HepG2 (cell line): ENCODE data around the gene RPSA. TPM values are rescaled to one million over a fixed set of nuclear protein-coding genes. Genes with fewer than 3 reads are reported as not detected.

Experiments used
- ATAC-seq: fragments of 200-7000 bp; cut with Tn5 transposase; 3 replicates; pipeline ENCODE4 v1.9.1; 2020; ENCODE audit warnings: mild to moderate bottlenecking, moderate library complexity
- BruUV-seq: library from RNA; stranded (reverse); fragments of 400-500 nt; replicated peaks from 2 replicates; lab custom pipeline; 2021; lab: Mats Ljungman, UMichigan
- CTCF ChIA-PET: fragments of 300-600 bp; formaldehyde crosslinking; extraction: SDS; loops from one replicate; lab custom pipeline; 2021; ENCODE audit warnings: low total read pairs, inconsistent platforms, low intra/inter-chr PET ratio; lab: Yijun Ruan, JAX
- POLR2A ChIA-PET: fragments of 350-600 bp; sonication (Branson Sonifier 250); formaldehyde crosslinking; loops from one replicate; lab custom pipeline; 2020; ENCODE audit warnings: antibody characterized with exemption, inconsistent platforms; lab: Yijun Ruan, JAX
- DNase-seq: peaks from one replicate; pipeline ENCODE4 v3.0.0-alpha.2; 2015; ENCODE audit warnings: low spot score
- FAIRE-seq: peaks from 3 replicates; lab custom pipeline; 2011; peaks lifted over from hg19 to GRCh38; lab: Jason Lieb, UNC
- H2AFZ ChIP-seq: one replicate; pipeline ENCODE4 v1.6.1; 2011; ENCODE audit warnings: low read length, inconsistent platforms
- H3K27ac ChIP-seq: fragments of 300-600 bp; 3 replicates; pipeline ENCODE4 v1.8.0; 2011; ENCODE audit warnings: mixed run types, mild to moderate bottlenecking, mixed read lengths, low read length, inconsistent platforms; ENCODE audit not compliant: insufficient read depth; ENCODE audit errors: extremely low read length
- H3K27me3 ChIP-seq, 2 experiments: fragments of 200-600 bp in 1 of 2; 2 replicates in 1 of 2; 3 replicates in 1 of 2; pipeline versions ENCODE4 v1.6.0 to v1.8.0; 2011; ENCODE audit warnings: low read length in 2 of 2, mild to moderate bottlenecking in 2 of 2, moderate library complexity in 2 of 2, inconsistent platforms in 1 of 2; ENCODE audit not compliant: insufficient read depth in 2 of 2, control insufficient read depth in 1 of 2
- H3K36me3 ChIP-seq, 2 experiments: fragments of 200-600 bp in 1 of 2; replicated peaks in 1 of 2; 2 replicates in 1 of 2; 3 replicates in 1 of 2; pipeline versions ENCODE4 v1.5.1 to v1.8.0; 2011; ENCODE audit warnings: low read length in 2 of 2, inconsistent platforms in 1 of 2; ENCODE audit not compliant: insufficient read depth in 2 of 2, control insufficient read depth in 1 of 2
- H3K4me1 ChIP-seq: 2 replicates; pipeline ENCODE4 v1.5.1; 2012; ENCODE audit warnings: low read length, inconsistent platforms; ENCODE audit not compliant: insufficient read depth
- H3K4me2 ChIP-seq: 2 replicates; pipeline ENCODE4 v1.6.0; 2011; ENCODE audit warnings: low read depth, low read length, inconsistent platforms
- H3K4me3 ChIP-seq, 3 experiments: fragments of 200-600 bp in 1 of 3; sonication (generic), shearing (Covaris generic) in 1 of 3; replicated peaks in 1 of 3; 2 replicates each; pipeline ENCODE4 v1.5.1; 2011 to 2016; ENCODE audit warnings: low read length in 3 of 3, inconsistent platforms in 2 of 3, low read depth in 2 of 3, mild to moderate bottlenecking in 2 of 3, control low read depth in 1 of 3, mixed read lengths in 1 of 3; ENCODE audit not compliant: insufficient read depth in 1 of 3
- H3K79me2 ChIP-seq: one replicate; pipeline ENCODE4 v1.6.1; 2011; ENCODE audit warnings: low read length, inconsistent platforms; ENCODE audit not compliant: insufficient read depth
- H3K9ac ChIP-seq: 2 replicates; pipeline ENCODE4 v1.6.0; 2011; ENCODE audit warnings: mild to moderate bottlenecking, low read depth, low read length, inconsistent platforms; ENCODE audit not compliant: insufficient read depth
- H3K9me3 ChIP-seq: 2 replicates; pipeline ENCODE4 v1.5.1; 2012; ENCODE audit warnings: mild to moderate bottlenecking, low read length
- H4K20me1 ChIP-seq: 2 replicates; pipeline ENCODE4 v1.6.0; 2011; ENCODE audit warnings: inconsistent platforms, mild to moderate bottlenecking, low read length, moderate library complexity; ENCODE audit not compliant: insufficient read depth
- EP300 ChIP-seq, 3 experiments: sonication (generic) in 1 of 3; formaldehyde crosslinking in 1 of 3; IDR thresholded peaks; 2 replicates each; pipeline versions ENCODE4 v1.5.1 to v1.6.1; 2011 to 2020; ENCODE audit warnings: low read depth in 2 of 3, low read length in 2 of 3, borderline replicate concordance in 1 of 3, improper control_type of control experiment in 1 of 3, mild to moderate bottlenecking in 1 of 3, missing genetic modification reagents in 1 of 3, moderate library complexity in 1 of 3
- GLMP ChIP-seq: sonication (generic); formaldehyde crosslinking; IDR thresholded peaks from 2 replicates; pipeline ENCODE4 v1.9.0; 2021; ENCODE audit warnings: missing genetic modification reagents, mild to moderate bottlenecking, borderline replicate concordance
- HCFC1 ChIP-seq: fragments of 150-350 bp; IDR thresholded peaks from 2 replicates; pipeline ENCODE4 v1.6.1; 2014; ENCODE audit warnings: low read depth, low read length
- MXD1 ChIP-seq: sonication (generic); formaldehyde crosslinking; IDR thresholded peaks from 2 replicates; pipeline ENCODE4 v1.4.0; 2020; ENCODE audit warnings: mild to moderate bottlenecking, missing genetic modification reagents
- NFKBIZ ChIP-seq: IDR thresholded peaks from 2 replicates; pipeline ENCODE4 v1.6.1; 2018; ENCODE audit warnings: missing genetic modification reagents, missing compliant biosample characterization
- TBP ChIP-seq: sonication (generic); formaldehyde crosslinking; IDR thresholded peaks from 2 replicates; pipeline ENCODE4 v1.5.0; 2020; ENCODE audit warnings: missing genetic modification reagents
- ZBTB44 ChIP-seq: sonication (generic); formaldehyde crosslinking; IDR thresholded peaks from 2 replicates; pipeline ENCODE4 v1.4.0; 2020; ENCODE audit warnings: missing genetic modification reagents
- ZNF138 ChIP-seq: sonication (generic); formaldehyde crosslinking; IDR thresholded peaks from 2 replicates; pipeline ENCODE4 v1.5.0; 2020; ENCODE audit warnings: mild to moderate bottlenecking, low read depth, missing genetic modification reagents
- ZNF839 ChIP-seq: sonication (generic); formaldehyde crosslinking; IDR thresholded peaks from 2 replicates; pipeline ENCODE4 v1.4.0; 2020; ENCODE audit warnings: missing genetic modification reagents, mild to moderate bottlenecking, borderline replicate concordance
- WGBS: methylation state at CpG from one replicate; pipeline ENCODE4 v1.1.6; 2017; ENCODE audit warnings: low lambda C conversion rate; 5-methylcytosine and 5-hydroxymethylcytosine counted together
- in situ Hi-C: cut with HindIII; loops from 2 replicates; pipeline ENCODE4 v1.10.0; 2017; ENCODE audit warnings: low pct_unique_long_range_greater_than_20kb; ENCODE audit not compliant: extremely low pct_ligation_motif_present
- intact Hi-C: fragments of 100-400 bp; cut with micrococcal nuclease; formaldehyde crosslinking; loops from one replicate; pipeline ENCODE4 v1.10.0; 2022; ENCODE audit not compliant: unreplicated experiment
- polyA plus RNA-seq, 8 experiments: library from polyadenylated mRNA; depleted of rRNA in 3 of 8; stranded (reverse) in 7 of 8; unstranded in 1 of 8; fragments of >200 nt; fragmentation: Illumina TruSeq in 4 of 8; extraction: Trizol in 4 of 8; gene quantifications; 2 replicates each; pipeline versions ENCODE4 v1.2.1 to v1.2.3, GENCODE V29; 2011 to 2016; ENCODE audit warnings: low read depth in 4 of 8, missing spikeins in 1 of 8, mixed read lengths in 1 of 8; ENCODE audit not compliant: insufficient read depth in 1 of 8
- total RNA-seq, 5 experiments: library from RNA; depleted of rRNA; stranded (reverse); fragments of >200 nt; fragmentation: Illumina TruSeq; extraction: Trizol; gene quantifications; 2 replicates each; pipeline ENCODE4 v1.2.3, GENCODE V29; 2016; ENCODE audit warnings: low read depth in 1 of 5
- TF ChIP-seq, protein P1 (sequence below): sonication (generic); formaldehyde crosslinking; IDR thresholded peaks from 2 replicates; pipeline ENCODE4 v1.8.0; 2022; ENCODE audit warnings: missing genetic modification reagents, low read depth, mild to moderate bottlenecking, borderline replicate concordance
- TF ChIP-seq, protein P2 (sequence below): sonication (generic); formaldehyde crosslinking; IDR thresholded peaks from 2 replicates; pipeline ENCODE4 v1.9.0; 2021; ENCODE audit warnings: missing genetic modification reagents, borderline replicate concordance
- TF ChIP-seq, protein P3 (sequence below): sonication (generic); formaldehyde crosslinking; IDR thresholded peaks from 2 replicates; pipeline ENCODE4 v1.5.0; 2020; ENCODE audit warnings: mild to moderate bottlenecking, missing genetic modification reagents

RPSA gene
- total and polyA plus RNA-seq, 2 of the 13 experiments (the other 11 are each of a cell fraction or from before 2014, with no cell fraction given) = 1,683 to 3,226 TPM

- 0% methylated on average over 1 of the region's 1 CpG for WGBS
- Histone ChIP-seq H3K27me3 (peaks cover 0 to 8% of the 10 kb centered on the region in 2 experiments; a peak in 1 of 5 replicates), H3K9ac (no peak overlapping the region), H3K36me3 (no peaks in the 10 kb centered on the region), H3K4me1 (no peaks in the 10 kb centered on the region), H3K27ac (no peak overlapping the region), H3K4me2 (no peak overlapping the region), H4K20me1 (no peaks in the 10 kb centered on the region), H3K4me3 (no peak overlapping the region), H3K9me3 (no peaks in the 10 kb centered on the region), H2AFZ (no peak overlapping the region), H3K79me2 (no peaks in the 10 kb centered on the region)
- BruUV-seq = no TSS peak
- in situ Hi-C loops (no loop called here), intact Hi-C loops (no loop called here)
- ChIA-PET CTCF (no interaction called here), POLR2A (no interaction called here)
- DNase-seq = no peak
- FAIRE-seq = no peak
- no peak; the same call in 2 of the 3 replicates for ATAC-seq
- TF ChIP-seq, protein P1, sequence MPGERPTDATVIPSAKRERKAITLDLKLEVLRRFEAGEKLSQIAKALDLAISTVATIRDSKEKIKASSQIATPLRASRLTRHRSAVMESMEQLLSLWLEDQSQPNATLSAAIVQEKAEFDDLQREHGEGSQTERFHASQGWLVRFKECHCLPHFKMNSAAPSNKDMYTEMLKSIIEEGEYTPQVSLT = no peak
- TF ChIP-seq, protein P2, sequence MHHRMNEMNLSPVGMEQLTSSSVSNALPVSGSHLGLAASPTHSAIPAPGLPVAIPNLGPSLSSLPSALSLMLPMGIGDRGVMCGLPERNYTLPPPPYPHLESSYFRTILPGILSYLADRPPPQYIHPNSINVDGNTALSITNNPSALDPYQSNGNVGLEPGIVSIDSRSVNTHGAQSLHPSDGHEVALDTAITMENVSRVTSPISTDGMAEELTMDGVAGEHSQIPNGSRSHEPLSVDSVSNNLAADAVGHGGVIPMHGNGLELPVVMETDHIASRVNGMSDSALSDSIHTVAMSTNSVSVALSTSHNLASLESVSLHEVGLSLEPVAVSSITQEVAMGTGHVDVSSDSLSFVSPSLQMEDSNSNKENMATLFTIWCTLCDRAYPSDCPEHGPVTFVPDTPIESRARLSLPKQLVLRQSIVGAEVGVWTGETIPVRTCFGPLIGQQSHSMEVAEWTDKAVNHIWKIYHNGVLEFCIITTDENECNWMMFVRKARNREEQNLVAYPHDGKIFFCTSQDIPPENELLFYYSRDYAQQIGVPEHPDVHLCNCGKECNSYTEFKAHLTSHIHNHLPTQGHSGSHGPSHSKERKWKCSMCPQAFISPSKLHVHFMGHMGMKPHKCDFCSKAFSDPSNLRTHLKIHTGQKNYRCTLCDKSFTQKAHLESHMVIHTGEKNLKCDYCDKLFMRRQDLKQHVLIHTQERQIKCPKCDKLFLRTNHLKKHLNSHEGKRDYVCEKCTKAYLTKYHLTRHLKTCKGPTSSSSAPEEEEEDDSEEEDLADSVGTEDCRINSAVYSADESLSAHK (CRISPR knock-in tag) = no peak
- no peak for TF ChIP-seq ZNF839 (CRISPR knock-in tag)
- no peak for TF ChIP-seq GLMP (CRISPR knock-in tag)
- no peak for TF ChIP-seq ZNF138
- TF ChIP-seq MXD1 = no peak
- TF ChIP-seq TBP (CRISPR knock-in tag) = no peak
- no peak for TF ChIP-seq ZBTB44 (CRISPR knock-in tag)
- no peak for TF ChIP-seq EP300 (IDR thresholded peaks at IDR 0.05; ENCODE audit: low read depth in 2 of 2, low read length in 2 of 2)
- TF ChIP-seq EP300 (CRISPR knock-in tag; IDR thresholded peaks at IDR 0.05; ENCODE audit: borderline replicate concordance) = no peak
- TF ChIP-seq NFKBIZ (CRISPR knock-in tag) = no peak
- TF ChIP-seq, protein P3, sequence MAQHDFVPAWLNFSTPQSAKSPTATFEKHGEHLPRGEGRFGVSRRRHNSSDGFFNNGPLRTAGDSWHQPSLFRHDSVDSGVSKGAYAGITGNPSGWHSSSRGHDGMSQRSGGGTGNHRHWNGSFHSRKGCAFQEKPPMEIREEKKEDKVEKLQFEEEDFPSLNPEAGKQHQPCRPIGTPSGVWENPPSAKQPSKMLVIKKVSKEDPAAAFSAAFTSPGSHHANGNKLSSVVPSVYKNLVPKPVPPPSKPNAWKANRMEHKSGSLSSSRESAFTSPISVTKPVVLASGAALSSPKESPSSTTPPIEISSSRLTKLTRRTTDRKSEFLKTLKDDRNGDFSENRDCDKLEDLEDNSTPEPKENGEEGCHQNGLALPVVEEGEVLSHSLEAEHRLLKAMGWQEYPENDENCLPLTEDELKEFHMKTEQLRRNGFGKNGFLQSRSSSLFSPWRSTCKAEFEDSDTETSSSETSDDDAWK (CRISPR knock-in tag) = no peak
- TF ChIP-seq HCFC1 = no peak
These were observed 28.7 kb downstream of the RPSA start for GRCh38 chr3:39435006-39435748.
